Bronchial epithelial cell (primary cell): ENCODE results near the gene MYEOV. TPM values are rescaled to one million over a fixed set of nuclear protein-coding genes. Genes with fewer than 3 reads are reported as not detected.

Experiments used
- DNase-seq: peaks from one replicate; pipeline ENCODE4 v3.0.0-alpha.2; 2010; ENCODE audit warnings: low read depth
- FAIRE-seq: peaks from 2 replicates; lab custom pipeline; 2011; peaks lifted over from hg19 to GRCh38; lab: Jason Lieb, UNC
- H3K27me3 ChIP-seq: 2 replicates; pipeline ENCODE4 v1.5.1; 2011; ENCODE audit warnings: low read length; ENCODE audit not compliant: control insufficient read depth, insufficient read depth
- H3K36me3 ChIP-seq: 2 replicates; pipeline ENCODE4 v1.5.1; 2011; ENCODE audit warnings: low read length; ENCODE audit not compliant: control insufficient read depth, insufficient read depth
- H3K4me3 ChIP-seq: 2 replicates; pipeline ENCODE4 v1.5.1; 2011; ENCODE audit warnings: mild to moderate bottlenecking, low read depth, low read length, control low read depth
- total RNA-seq: library from RNA; depleted of rRNA; stranded (reverse); fragments of >200 nt; gene quantifications from 2 replicates; pipeline ENCODE4 v1.2.1, GENCODE V29; 2014
- TF ChIP-seq, protein P1 (sequence below): IDR thresholded peaks from 2 replicates; pipeline ENCODE4 v1.5.1; 2011; ENCODE audit warnings: mild to moderate bottlenecking, moderate library complexity, low read length, control low read depth, inconsistent platforms; ENCODE audit not compliant: insufficient read depth, severe bottlenecking

MYEOV gene
- total RNA-seq, 1 donor from 2014 or later = 0.26 TPM

DNA sequence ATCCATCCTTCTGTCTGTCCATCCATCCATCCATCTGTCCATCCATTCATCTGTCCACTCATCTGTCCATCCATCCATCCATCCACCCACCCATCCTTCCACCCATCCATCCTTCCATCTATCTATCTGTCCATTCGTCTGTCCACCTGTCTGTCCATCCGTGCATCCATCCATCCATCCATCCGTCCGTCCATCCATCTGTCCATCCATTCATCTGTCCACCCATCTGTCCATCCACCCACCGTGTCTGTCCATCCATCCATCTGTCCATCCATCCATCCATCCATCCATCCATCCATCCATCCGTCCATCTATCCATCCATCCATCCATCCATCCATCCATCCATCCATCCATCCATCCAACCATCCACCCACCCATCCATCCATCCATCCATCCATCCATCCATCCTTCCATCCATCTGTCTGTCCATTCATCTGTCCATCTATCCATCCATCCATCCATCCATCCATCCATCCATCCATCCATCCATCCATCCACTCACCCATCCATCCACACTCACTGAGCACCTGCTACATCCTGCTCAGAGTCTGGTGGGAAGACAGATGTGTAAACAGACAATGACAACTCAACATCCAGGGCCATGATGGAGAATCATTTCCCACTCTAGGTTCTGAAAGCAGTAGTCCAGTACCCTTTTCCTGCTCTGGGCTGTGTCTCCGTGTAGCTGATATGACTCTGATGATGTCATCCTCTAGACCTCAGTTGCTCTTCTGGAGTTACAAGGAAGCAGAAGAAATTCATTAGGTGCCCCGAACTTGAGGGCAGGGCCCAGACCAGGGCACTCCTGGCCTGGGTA lies 30.8 kb upstream of the MYEOV start:
- DNase-seq (no peak), FAIRE-seq (no peak)
- TF ChIP-seq, protein P1, sequence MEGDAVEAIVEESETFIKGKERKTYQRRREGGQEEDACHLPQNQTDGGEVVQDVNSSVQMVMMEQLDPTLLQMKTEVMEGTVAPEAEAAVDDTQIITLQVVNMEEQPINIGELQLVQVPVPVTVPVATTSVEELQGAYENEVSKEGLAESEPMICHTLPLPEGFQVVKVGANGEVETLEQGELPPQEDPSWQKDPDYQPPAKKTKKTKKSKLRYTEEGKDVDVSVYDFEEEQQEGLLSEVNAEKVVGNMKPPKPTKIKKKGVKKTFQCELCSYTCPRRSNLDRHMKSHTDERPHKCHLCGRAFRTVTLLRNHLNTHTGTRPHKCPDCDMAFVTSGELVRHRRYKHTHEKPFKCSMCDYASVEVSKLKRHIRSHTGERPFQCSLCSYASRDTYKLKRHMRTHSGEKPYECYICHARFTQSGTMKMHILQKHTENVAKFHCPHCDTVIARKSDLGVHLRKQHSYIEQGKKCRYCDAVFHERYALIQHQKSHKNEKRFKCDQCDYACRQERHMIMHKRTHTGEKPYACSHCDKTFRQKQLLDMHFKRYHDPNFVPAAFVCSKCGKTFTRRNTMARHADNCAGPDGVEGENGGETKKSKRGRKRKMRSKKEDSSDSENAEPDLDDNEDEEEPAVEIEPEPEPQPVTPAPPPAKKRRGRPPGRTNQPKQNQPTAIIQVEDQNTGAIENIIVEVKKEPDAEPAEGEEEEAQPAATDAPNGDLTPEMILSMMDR = no peak

DNA sequence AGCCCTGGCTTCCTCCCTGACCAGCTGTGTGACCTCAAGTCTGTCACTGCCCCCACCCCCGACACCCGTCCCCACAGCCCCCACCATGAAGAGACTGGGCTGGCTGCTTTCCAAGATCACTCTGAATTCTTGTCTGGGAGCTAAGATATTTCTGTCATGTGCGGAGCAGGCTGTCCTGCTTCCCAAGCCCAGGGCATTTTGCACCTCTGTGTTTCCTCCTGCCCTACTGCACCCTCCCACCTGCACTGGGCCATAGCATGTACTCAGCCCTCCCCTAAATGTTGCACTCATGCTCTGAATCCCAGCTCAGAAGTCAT lies 30.3 kb upstream of the MYEOV start:
- TF ChIP-seq, protein P1 = no peak
- FAIRE-seq (no peak), DNase-seq (no peak)
- H3K36me3 ChIP-seq = no peaks in the 10 kb centered on the region
- peaks cover 3% of the 10 kb centered on the region for H3K27me3 ChIP-seq
- H3K4me3 ChIP-seq = no peak overlapping the region

More for the DNA sequence above, 30.8 kb upstream of the MYEOV start:
- Histone ChIP-seq H3K27me3 (peaks cover 3% of the 10 kb centered on the region), H3K4me3 (no peak overlapping the region), H3K36me3 (no peaks in the 10 kb centered on the region)

DNA sequence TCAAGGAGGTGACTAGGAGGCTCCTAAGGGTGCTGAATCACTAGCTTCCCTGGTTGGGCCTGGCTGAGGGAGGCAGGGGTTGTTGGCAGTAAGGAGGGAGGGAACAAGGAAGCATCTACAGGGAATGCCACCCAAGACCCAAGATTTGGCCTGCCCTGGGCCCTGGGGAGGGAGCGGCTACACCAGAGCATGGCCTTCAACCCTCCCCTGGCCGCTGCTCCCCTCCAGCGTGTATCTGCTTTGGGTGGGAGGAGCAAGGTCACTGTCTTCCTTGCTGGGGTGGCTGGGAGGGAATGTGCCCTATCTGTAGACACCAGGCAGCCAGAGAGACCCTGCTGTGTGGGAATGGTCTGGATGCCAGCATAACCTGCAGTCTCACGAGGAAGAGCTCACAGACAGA lies 29.5 kb upstream of the MYEOV start:
- H3K4me3 ChIP-seq = no peak overlapping the region
- FAIRE-seq (no peak), DNase-seq (no peak)
- TF ChIP-seq, protein P1 = no peak
- H3K27me3 ChIP-seq = peaks cover 3% of the 10 kb centered on the region
- no peaks in the 10 kb centered on the region for H3K36me3 ChIP-seq

DNA sequence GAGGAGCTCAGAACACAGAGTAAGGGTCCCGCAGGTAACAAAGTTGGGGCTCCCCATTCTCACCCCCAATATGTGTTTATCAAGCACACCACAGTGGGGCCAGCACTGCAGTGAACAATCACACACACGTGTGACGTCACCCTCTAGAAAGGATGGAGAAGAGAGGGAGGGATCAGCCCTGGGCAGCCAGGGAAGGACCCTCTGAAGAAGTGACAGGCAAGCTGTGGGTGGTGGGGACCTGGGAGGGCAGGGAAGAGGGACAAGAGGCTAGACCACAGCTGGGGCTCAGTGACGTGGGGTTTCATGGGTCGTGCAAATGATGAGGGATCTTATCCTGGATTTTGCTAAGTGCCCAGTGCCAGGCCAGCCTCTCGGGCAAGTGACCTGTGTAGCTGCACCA lies 28.7 kb upstream of the MYEOV start:
- TF ChIP-seq, protein P1 = no peak
- H3K36me3 ChIP-seq = no peaks in the 10 kb centered on the region
- DNase-seq (no peak), FAIRE-seq (no peak)
- H3K27me3 ChIP-seq = peaks cover 3% of the 10 kb centered on the region
- H3K4me3 ChIP-seq = no peak overlapping the region

DNA sequence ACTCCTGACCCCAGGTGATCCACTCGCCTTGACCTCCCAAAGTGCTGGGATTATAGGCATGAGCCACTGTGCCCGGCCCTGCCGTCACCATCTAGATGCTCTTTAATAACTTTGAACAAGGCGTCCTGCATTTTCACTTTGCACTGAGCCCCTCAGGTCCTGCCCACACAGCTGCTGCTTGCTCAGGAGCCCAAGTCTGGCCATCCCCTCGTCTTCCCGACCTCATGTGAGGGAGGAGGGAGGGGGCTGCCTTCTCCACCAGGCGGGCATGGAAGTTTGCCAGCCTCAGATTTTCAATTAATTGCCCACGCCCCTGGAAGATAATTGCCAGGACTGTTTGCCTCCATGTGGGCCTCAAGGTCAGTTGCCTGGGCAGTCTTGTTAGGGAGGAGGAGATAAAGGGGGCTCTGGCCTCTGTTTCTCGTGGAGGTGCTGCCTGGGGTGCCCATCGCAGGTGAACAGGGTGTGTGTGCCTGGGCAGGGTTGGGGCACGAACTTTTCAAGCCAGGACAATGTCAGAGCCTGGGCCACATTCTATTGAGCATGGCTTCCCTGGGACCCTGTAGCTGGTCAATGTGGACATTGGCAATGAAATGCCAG lies 27.9 kb upstream of the MYEOV start:
- Histone ChIP-seq H3K36me3 (no peaks in the 10 kb centered on the region), H3K4me3 (no peak overlapping the region), H3K27me3 (peaks cover 3% of the 10 kb centered on the region)
- FAIRE-seq (no peak), DNase-seq (no peak)
- TF ChIP-seq, protein P1 = no peak
